Cortex of kidney (tissue), 1 donor: ENCODE measurements around the gene SOS1.
"Not testable (repeated sequence)": the region's sequence is repeated elsewhere in the genome, so short reads cannot be mapped to it uniquely, and the experiment has no call there.

Experiments
- DNase-seq: peaks from one replicate; lab custom pipeline; 2025; lab: John Stamatoyannopoulos, UW

Gene SOS1

GRCh38 chr2:38968021-38968420 lies 152.8 kb downstream of the SOS1 start:
- no peak for DNase-seq

GRCh38 chr2:38966678-38967077 lies 154.2 kb downstream of the SOS1 start:
- no peak for DNase-seq

GRCh38 chr2:38966006-38966405 lies 154.8 kb downstream of the SOS1 start:
- DNase-seq: no peak

- no peak for DNase-seq
Observed at GRCh38 chr2:38960609-38961320, 160.1 kb downstream of the SOS1 start.

GRCh38 chr2:38959938-38960608 lies 160.8 kb downstream of the SOS1 start:
- no peak for DNase-seq

- DNase-seq: no peak
Observed at GRCh38 chr2:38959466-38959865, 161.4 kb downstream of the SOS1 start.

GRCh38 chr2:38957972-38958371 lies 162.9 kb downstream of the SOS1 start:
- no peak for DNase-seq

- no peak for DNase-seq
Observed at GRCh38 chr2:38951766-38952165, 169.1 kb downstream of the SOS1 start.

- DNase-seq: no peak
Observed at GRCh38 chr2:38948995-38949394, 171.9 kb downstream of the SOS1 start.

- no peak for DNase-seq
Observed at GRCh38 chr2:38948387-38948882, 172.4 kb downstream of the SOS1 start.

GRCh38 chr2:38947241-38948239 lies 173.3 kb downstream of the SOS1 start:
- no peak for DNase-seq

GRCh38 chr2:38945911-38946310 lies 174.9 kb downstream of the SOS1 start:
- DNase-seq: no peak

- no peak for DNase-seq
Observed at GRCh38 chr2:38945372-38945771, 175.5 kb downstream of the SOS1 start.

- no peak for DNase-seq
Observed at GRCh38 chr2:38943784-38944183, 177.1 kb downstream of the SOS1 start.

- no peak for DNase-seq
Observed at GRCh38 chr2:38940746-38941145, 180.1 kb downstream of the SOS1 start.

- no peak for DNase-seq
Observed at GRCh38 chr2:38937548-38937947, 183.3 kb downstream of the SOS1 start.

- not testable (repeated sequence) for DNase-seq
Observed at GRCh38 chr2:38936516-38936915, 184.3 kb downstream of the SOS1 start.

GRCh38 chr2:38935568-38936172 lies 185.2 kb downstream of the SOS1 start:
- no peak for DNase-seq

- DNase-seq: no peak
Observed at GRCh38 chr2:38934742-38935141, 186.1 kb downstream of the SOS1 start.

- no peak for DNase-seq
Observed at GRCh38 chr2:38933653-38934052, 187.2 kb downstream of the SOS1 start.

GRCh38 chr2:38932586-38932985 lies 188.3 kb downstream of the SOS1 start:
- DNase-seq: no peak
